ENCODE results near the gene SECISBP2. TPM values are rescaled to one million over a fixed set of nuclear protein-coding genes. Genes with fewer than 3 reads are reported as not detected.
A peak's percentile ranks its signal among the peaks of the same experiment; 100 is the strongest.

Gene SECISBP2
- total and polyA plus RNA-seq, 2 experiments from 2014 or later, result 77.7 to 86.8 TPM

GRCh38 chr9:89314955-89315354 lies 3.3 kb upstream of the SECISBP2 start (continued):
- no peak for TF ChIP-seq ZNF462 (CRISPR knock-in tag; IDR thresholded peaks at IDR 0.05)
- TF ChIP-seq ZNF114 (CRISPR knock-in tag; IDR thresholded peaks at IDR 0.05), result no peak
- no peak for TF ChIP-seq JUNB (IDR thresholded peaks at IDR 0.05; ENCODE audit: unreplicated experiment)
- no peak for TF ChIP-seq STAT1 (IDR thresholded peaks at IDR 0.05; ENCODE audit: unreplicated experiment)

- Mint-ChIP-seq H3K36me3 (ENCODE audit: low read depth) (peaks cover 73% of the 10 kb centered on the region), H3K4me3 (no peak overlapping the region), H3K27ac (no peak overlapping the region), H3K4me1 (peaks cover 34% of the 10 kb centered on the region), H3K27me3 (ENCODE audit: insufficient read depth, low read depth, poor library complexity) (peaks cover 18% of the 10 kb centered on the region), H3K9me3 (peaks cover 5% of the 10 kb centered on the region; the same call in 1 of the 3 replicates)
- Histone ChIP-seq H3K4me1 (ENCODE audit: insufficient read depth) (peaks cover 23% of the 10 kb centered on the region; the same call in 1 of the 2 replicates), H4K20me1 (replicated peaks; ENCODE audit: insufficient read depth) (peaks cover 29% of the 10 kb centered on the region), H2AFZ (no peak overlapping the region), H3K9me2 (ENCODE audit: insufficient read depth) (no peaks in the 10 kb centered on the region), H3K4me3 (peak overlapping the region; percentile 10; the same call in 1 of the 2 replicates), H3K79me2 (replicated peaks; ENCODE audit: insufficient read depth) (peaks cover 73% of the 10 kb centered on the region), H3K4me2 (no peak overlapping the region), H3K27ac (ENCODE audit: low read depth) (peak overlapping the region; percentile 10), H3K36me3 (ENCODE audit: insufficient read depth) (peaks cover 33% of the 10 kb centered on the region), H3F3A (replicated peaks; ENCODE audit: low read depth) (peaks cover 27% of the 10 kb centered on the region), H3K27me3 (ENCODE audit: insufficient read depth) (no peaks in the 10 kb centered on the region)
- DNase-seq (ENCODE audit: low spot score), result no peak
- no peak for ATAC-seq
- TF ChIP-seq ZNF331 (CRISPR knock-in tag; IDR thresholded peaks at IDR 0.05; ENCODE audit: low read depth) (no peak), CREB1 (CRISPR knock-in tag; IDR thresholded peaks at IDR 0.05; ENCODE audit: low read depth) (no peak), EZH2 (IDR thresholded peaks at IDR 0.05; ENCODE audit: low read depth, unreplicated experiment) (no peak), ZNF462 (CRISPR knock-in tag; IDR thresholded peaks at IDR 0.05) (no peak), ZNF114 (CRISPR knock-in tag; IDR thresholded peaks at IDR 0.05) (no peak), STAT1 (IDR thresholded peaks at IDR 0.05; ENCODE audit: unreplicated experiment) (no peak), ETS1 (IDR thresholded peaks at IDR 0.05) (no peak), JUNB (IDR thresholded peaks at IDR 0.05; ENCODE audit: unreplicated experiment) (no peak), POLR2AphosphoS5 (IDR thresholded peaks at IDR 0.05; ENCODE audit: low read depth) (no peak)
Observed at GRCh38 chr9:89315482-89315881, 2.8 kb upstream of the SECISBP2 start.

Measured in GM23338 (cell line).